NCI-H748 (cell line): Measurements from ENCODE around the gene ST3GAL3.
A peak's percentile ranks its signal among the peaks of the same experiment; 100 is the strongest.

Experiments used
- DNase-seq: peaks from one replicate; lab custom pipeline; 2025; ENCODE audit not compliant: unreplicated experiment; lab: John Stamatoyannopoulos, UW

ST3GAL3 gene

GRCh38 chr1:43873851-43874250, 166.5 kb downstream of the ST3GAL3 start:
- no peak for DNase-seq

GRCh38 chr1:43874716-43875115, 167.4 kb downstream of the ST3GAL3 start:
- no peak for DNase-seq

GRCh38 chr1:43875331-43875730, 168.0 kb downstream of the ST3GAL3 start:
- no peak for DNase-seq

- DNase-seq = no peak
Observed at GRCh38 chr1:43877101-43877500, 169.8 kb downstream of the ST3GAL3 start.

GRCh38 chr1:43878440-43878839, 171.1 kb downstream of the ST3GAL3 start:
- peak; percentile 86 for DNase-seq

GRCh38 chr1:43878854-43879253, 171.5 kb downstream of the ST3GAL3 start:
- DNase-seq = peak; percentile 99

- no peak for DNase-seq
Observed at GRCh38 chr1:43879414-43879813, 172.1 kb downstream of the ST3GAL3 start.

GRCh38 chr1:43879996-43880395, 172.7 kb downstream of the ST3GAL3 start:
- DNase-seq = peak; percentile 78

- DNase-seq = no peak
Observed at GRCh38 chr1:43880604-43881003, 173.3 kb downstream of the ST3GAL3 start.

- no peak for DNase-seq
Observed at GRCh38 chr1:43881415-43881814, 174.1 kb downstream of the ST3GAL3 start.

GRCh38 chr1:43882763-43883162, 175.4 kb downstream of the ST3GAL3 start:
- DNase-seq = no peak

GRCh38 chr1:43883321-43883720, 176.0 kb downstream of the ST3GAL3 start:
- peak; percentile 81 for DNase-seq

- peak; percentile 87 for DNase-seq
Observed at GRCh38 chr1:43885279-43885801, 178.0 kb downstream of the ST3GAL3 start.

GRCh38 chr1:43887748-43888147, 180.4 kb downstream of the ST3GAL3 start:
- no peak for DNase-seq

GRCh38 chr1:43890815-43891214, 183.5 kb downstream of the ST3GAL3 start:
- no peak for DNase-seq

- DNase-seq = no peak
Observed at GRCh38 chr1:43893006-43893405, 185.7 kb downstream of the ST3GAL3 start.

GRCh38 chr1:43898981-43899380, 191.6 kb downstream of the ST3GAL3 start:
- DNase-seq = no peak

GRCh38 chr1:43900386-43900785, 193.1 kb downstream of the ST3GAL3 start:
- DNase-seq = no peak

- no peak for DNase-seq
Observed at GRCh38 chr1:43901196-43901961, 194.0 kb downstream of the ST3GAL3 start.

GRCh38 chr1:43902058-43902831, 194.9 kb downstream of the ST3GAL3 start:
- DNase-seq = no peak

GRCh38 chr1:43904660-43905551, 197.6 kb downstream of the ST3GAL3 start:
- no peak for DNase-seq
